Cerebellar cortex (tissue), 1 donor: Measurements from ENCODE around the gene RPL26.
"Not testable (repeated sequence)": the region's sequence is repeated elsewhere in the genome, so short reads cannot be mapped to it uniquely, and the experiment has no call there.

Experiments used
- DNase-seq: peaks from one replicate; pipeline ENCODE4 v3.0.0-alpha.2; 2015; ENCODE audit warnings: low spot score

Gene RPL26

GRCh38 chr17:8365143-8365542 is 17.9 kb downstream of the RPL26 start:
- no peak for DNase-seq

- DNase-seq, result no peak
Observed at GRCh38 chr17:8362651-8363332, 20.2 kb downstream of the RPL26 start.

- DNase-seq, result no peak
Observed at GRCh38 chr17:8360751-8361150, 22.2 kb downstream of the RPL26 start.

GRCh38 chr17:8360260-8360659 is 22.7 kb downstream of the RPL26 start:
- DNase-seq, result no peak

- DNase-seq, result no peak
Observed at GRCh38 chr17:8359769-8360168, 23.2 kb downstream of the RPL26 start.

- DNase-seq, result no peak
Observed at GRCh38 chr17:8357910-8358309, 25.1 kb downstream of the RPL26 start.

- no peak for DNase-seq
Observed at GRCh38 chr17:8354236-8354635, 28.8 kb downstream of the RPL26 start.

- no peak for DNase-seq
Observed at GRCh38 chr17:8353736-8354135, 29.3 kb downstream of the RPL26 start.

GRCh38 chr17:8350339-8350738 is 32.7 kb downstream of the RPL26 start:
- DNase-seq, result no peak

- DNase-seq, result not testable (repeated sequence)
Observed at GRCh38 chr17:8347001-8347400, 36.0 kb downstream of the RPL26 start.

GRCh38 chr17:8345951-8346665 is 36.9 kb downstream of the RPL26 start:
- DNase-seq, result no peak

GRCh38 chr17:8345052-8345690 is 37.8 kb downstream of the RPL26 start:
- DNase-seq, result no peak

GRCh38 chr17:8341456-8341855 is 41.5 kb downstream of the RPL26 start:
- DNase-seq, result no peak

- DNase-seq, result no peak
Observed at GRCh38 chr17:8339540-8339939, 43.5 kb downstream of the RPL26 start, which contains the start of gene ODF4. Gene ODF4, plus strand, starts transcription at chr17:8339840. Its CDS starts 212 bp downstream, at chr17:8340052.

- DNase-seq, result no peak
Observed at GRCh38 chr17:8338753-8339140, 44.2 kb downstream of the RPL26 start.

- DNase-seq, result peak; percentile 75
Observed at GRCh38 chr17:8337802-8338752, 44.9 kb downstream of the RPL26 start.

- DNase-seq, result no peak
Observed at GRCh38 chr17:8333281-8333680, 49.7 kb downstream of the RPL26 start.

GRCh38 chr17:8332688-8333087 is 50.3 kb downstream of the RPL26 start:
- DNase-seq, result no peak

- DNase-seq, result no peak
Observed at GRCh38 chr17:8332128-8332527, 50.9 kb downstream of the RPL26 start.
